ENCODE measurements around the gene ZNF609. TPM values are rescaled to one million over a fixed set of nuclear protein-coding genes. Genes with fewer than 3 reads are reported as not detected.
A peak's percentile ranks its signal among the peaks of the same experiment; 100 is the strongest.

The ZNF609 gene
- polyA plus RNA-seq, 1 donor (not counting 4 experiments of a cell fraction or from before 2014, with no cell fraction given), result 16.9 TPM

DNA sequence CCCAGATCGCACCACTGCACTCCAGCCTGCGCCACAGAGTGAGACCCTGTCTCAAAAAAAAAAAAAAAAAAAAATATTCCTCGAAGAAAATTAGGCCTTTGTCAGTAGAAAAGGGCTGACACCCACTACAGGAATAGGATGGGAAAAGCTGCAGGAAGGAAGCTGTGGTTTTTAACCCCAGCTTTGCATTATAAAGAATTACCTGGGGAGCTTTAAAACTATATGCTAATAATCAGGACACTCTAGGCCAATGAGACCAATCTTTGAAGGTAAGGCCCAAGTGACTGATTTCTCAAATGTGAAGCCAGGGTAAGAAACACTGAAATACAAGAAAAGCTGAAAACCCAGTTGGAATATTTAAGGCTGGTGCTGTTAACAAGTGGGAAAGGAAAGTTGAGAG, 240.7 kb downstream of the ZNF609 start:
- H4K20me1 ChIP-seq (ENCODE audit: control insufficient read depth, extremely low read depth, insufficient read depth, low read length), result peaks cover 9% of the 10 kb centered on the region
- dilution Hi-C loops (cut with MboI; ENCODE audit: extremely low pct_ligation_motif_present, low sequenced_read_pairs), result no loop called here

DNA sequence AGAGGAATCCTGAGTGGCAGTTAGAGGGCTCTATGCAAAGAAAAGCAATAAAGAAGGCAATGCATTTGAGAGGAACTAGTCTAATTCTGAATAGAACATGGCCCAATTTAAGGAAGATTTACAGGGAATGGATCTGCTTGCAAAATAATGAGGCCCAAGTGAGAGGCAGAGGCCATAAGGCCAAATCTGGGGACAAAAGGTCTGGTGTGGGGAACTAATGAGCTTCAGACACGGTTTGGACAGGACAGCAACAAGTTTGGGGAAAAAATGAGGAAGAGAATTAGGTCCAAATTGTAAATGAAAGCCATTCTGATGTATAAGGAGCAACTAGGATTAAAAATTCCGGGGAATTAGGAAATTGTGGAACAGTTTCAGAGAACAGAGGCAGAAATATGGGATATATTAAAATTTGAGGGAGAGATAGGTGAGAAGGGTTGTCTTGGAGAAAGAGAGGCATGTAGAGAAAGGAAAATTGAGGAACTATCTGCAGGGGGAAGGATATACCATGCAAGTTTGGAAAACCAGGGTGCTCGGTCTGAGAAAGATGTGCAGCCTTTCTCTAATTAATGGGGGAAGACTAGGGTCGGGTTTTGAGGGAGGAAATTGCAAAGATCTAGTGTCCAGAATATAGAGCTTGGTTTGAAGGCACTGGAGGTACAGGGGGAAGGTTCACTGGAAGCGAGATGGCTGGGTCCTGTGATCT, 241.3 kb downstream of the ZNF609 start:
- Histone ChIP-seq H3K27ac (ENCODE audit: control insufficient read depth, insufficient read depth, low read length) (peak overlapping the region; percentile 69), H3K27me3 (ENCODE audit: control insufficient read depth, extremely low read depth, insufficient read depth, low read length) (no peaks in the 10 kb centered on the region), H4K20me1 (ENCODE audit: control insufficient read depth, extremely low read depth, insufficient read depth, low read length) (peaks cover 9% of the 10 kb centered on the region), H3K36me3 (ENCODE audit: control insufficient read depth in 2 of 2, extremely low read depth in 1 of 2, insufficient read depth in 2 of 2, low read length in 2 of 2) (peaks cover 0 to 5% of the 10 kb centered on the region in 2 experiments), H2AFZ (ENCODE audit: control insufficient read depth, low read length) (no peak overlapping the region), H3K9me1 (ENCODE audit: control insufficient read depth, extremely low read depth, insufficient read depth, low read length) (peaks cover 14% of the 10 kb centered on the region), H3K4me1 (ENCODE audit: control insufficient read depth, extremely low read depth, insufficient read depth, low read length) (peaks cover 52% of the 10 kb centered on the region), H3K4me2 (ENCODE audit: control insufficient read depth, extremely low read depth, insufficient read depth, low read depth, low read length) (peak overlapping the region; percentile 92), H3K9me3 (ENCODE audit: control insufficient read depth, low read depth, low read length) (no peaks in the 10 kb centered on the region), H3K4me3 (ENCODE audit: control insufficient read depth in 2 of 3, extremely low read depth in 1 of 3, insufficient read depth in 2 of 3, low read depth in 1 of 3, low read length in 3 of 3) (peak overlapping the region; percentile 83 to 88 (median 86)), H3K9ac (ENCODE audit: control insufficient read depth, extremely low read depth, insufficient read depth, low read length) (peak overlapping the region; percentile 87), H3K79me2 (ENCODE audit: control insufficient read depth, insufficient read depth, low read length) (peaks cover 50% of the 10 kb centered on the region)
- no peak for FAIRE-seq
- dilution Hi-C loops (cut with MboI; ENCODE audit: extremely low pct_ligation_motif_present, low sequenced_read_pairs), result no loop called here
- TF ChIP-seq, protein P1, sequence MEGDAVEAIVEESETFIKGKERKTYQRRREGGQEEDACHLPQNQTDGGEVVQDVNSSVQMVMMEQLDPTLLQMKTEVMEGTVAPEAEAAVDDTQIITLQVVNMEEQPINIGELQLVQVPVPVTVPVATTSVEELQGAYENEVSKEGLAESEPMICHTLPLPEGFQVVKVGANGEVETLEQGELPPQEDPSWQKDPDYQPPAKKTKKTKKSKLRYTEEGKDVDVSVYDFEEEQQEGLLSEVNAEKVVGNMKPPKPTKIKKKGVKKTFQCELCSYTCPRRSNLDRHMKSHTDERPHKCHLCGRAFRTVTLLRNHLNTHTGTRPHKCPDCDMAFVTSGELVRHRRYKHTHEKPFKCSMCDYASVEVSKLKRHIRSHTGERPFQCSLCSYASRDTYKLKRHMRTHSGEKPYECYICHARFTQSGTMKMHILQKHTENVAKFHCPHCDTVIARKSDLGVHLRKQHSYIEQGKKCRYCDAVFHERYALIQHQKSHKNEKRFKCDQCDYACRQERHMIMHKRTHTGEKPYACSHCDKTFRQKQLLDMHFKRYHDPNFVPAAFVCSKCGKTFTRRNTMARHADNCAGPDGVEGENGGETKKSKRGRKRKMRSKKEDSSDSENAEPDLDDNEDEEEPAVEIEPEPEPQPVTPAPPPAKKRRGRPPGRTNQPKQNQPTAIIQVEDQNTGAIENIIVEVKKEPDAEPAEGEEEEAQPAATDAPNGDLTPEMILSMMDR (optimal IDR thresholded peaks at IDR 0.05 in 1 of 3, IDR thresholded peaks at IDR 0.05 in 1 of 3, conservative IDR thresholded peaks at IDR 0.05 in 1 of 3; ENCODE audit: extremely low read depth in 1 of 3, insufficient read depth in 2 of 3, low read length in 3 of 3), result no peak
- TF ChIP-seq EZH2 (IDR thresholded peaks at IDR 0.05; ENCODE audit: low read length), result no peak
- DNase-seq (ENCODE audit: low read depth, low spot score), result no peak

More for the DNA sequence above, 240.7 kb downstream of the ZNF609 start:
- Histone ChIP-seq H2AFZ (ENCODE audit: control insufficient read depth, low read length) (no peak overlapping the region), H3K27me3 (ENCODE audit: control insufficient read depth, extremely low read depth, insufficient read depth, low read length) (no peaks in the 10 kb centered on the region), H3K4me1 (ENCODE audit: control insufficient read depth, extremely low read depth, insufficient read depth, low read length) (peaks cover 52% of the 10 kb centered on the region), H3K27ac (ENCODE audit: control insufficient read depth, insufficient read depth, low read length) (no peak overlapping the region), H3K9me3 (ENCODE audit: control insufficient read depth, low read depth, low read length) (no peaks in the 10 kb centered on the region), H3K4me3 (ENCODE audit: control insufficient read depth in 2 of 3, extremely low read depth in 1 of 3, insufficient read depth in 2 of 3, low read depth in 1 of 3, low read length in 3 of 3) (peak overlapping the region in 2 of 3 experiments; percentile 36 to 88), H3K4me2 (ENCODE audit: control insufficient read depth, extremely low read depth, insufficient read depth, low read depth, low read length) (peak overlapping the region; percentile 92), H3K36me3 (ENCODE audit: control insufficient read depth in 2 of 2, extremely low read depth in 1 of 2, insufficient read depth in 2 of 2, low read length in 2 of 2) (peaks cover 0 to 5% of the 10 kb centered on the region in 2 experiments), H3K9me1 (ENCODE audit: control insufficient read depth, extremely low read depth, insufficient read depth, low read length) (peaks cover 14% of the 10 kb centered on the region), H3K9ac (ENCODE audit: control insufficient read depth, extremely low read depth, insufficient read depth, low read length) (no peak overlapping the region), H3K79me2 (ENCODE audit: control insufficient read depth, insufficient read depth, low read length) (peaks cover 52% of the 10 kb centered on the region)
- TF ChIP-seq EZH2 (IDR thresholded peaks at IDR 0.05; ENCODE audit: low read length), result no peak
- TF ChIP-seq, protein P1 (optimal IDR thresholded peaks at IDR 0.05 in 1 of 3, IDR thresholded peaks at IDR 0.05 in 1 of 3, conservative IDR thresholded peaks at IDR 0.05 in 1 of 3; ENCODE audit: extremely low read depth in 1 of 3, insufficient read depth in 2 of 3, low read length in 3 of 3), result no peak
- DNase-seq (ENCODE audit: low read depth, low spot score) (no peak), FAIRE-seq (no peak)
